IMR-90 (cell line): Measurements from ENCODE around the gene PPP1R13L. TPM values are rescaled to one million over a fixed set of nuclear protein-coding genes. Genes with fewer than 3 reads are reported as not detected.
"Not testable (repeated sequence)": the region's sequence is repeated elsewhere in the genome, so short reads cannot be mapped to it uniquely, and the experiment has no call there.

Source experiments
- ATAC-seq: fragments of 200-7000 bp; cut with Tn5 transposase; 2 replicates; pipeline ENCODE4 v1.9.1; 2020; ENCODE audit warnings: low read depth, mild to moderate bottlenecking, moderate library complexity
- BruUV-seq: library from RNA; stranded (reverse); fragments of 400-500 nt; replicated peaks from 2 replicates; lab custom pipeline; 2021; lab: Mats Ljungman, UMichigan
- CTCF ChIA-PET: fragments of 300-600 bp; formaldehyde crosslinking; extraction: SDS; loops from one replicate; lab custom pipeline; 2021; ENCODE audit warnings: antibody characterized with exemption; lab: Yijun Ruan, JAX
- POLR2A ChIA-PET: fragments of 300-600 bp; sonication (Branson Sonifier 250); formaldehyde crosslinking; loops from one replicate; lab custom pipeline; 2022; ENCODE audit warnings: antibody characterized with exemption; ENCODE audit not compliant: unreplicated experiment; lab: Charles Lee
- DNase-seq: peaks from one replicate; pipeline ENCODE4 v3.0.0; 2013
- H2AFZ ChIP-seq: replicated peaks from 2 replicates; pipeline ENCODE3; 2013; ENCODE audit warnings: low read length, mild to moderate bottlenecking; ENCODE audit not compliant: poor library complexity
- H2AK5ac ChIP-seq: 2 replicates; pipeline ENCODE4 v1.6.1; 2013; ENCODE audit warnings: low read depth, low read length, inconsistent platforms
- H2AK9ac ChIP-seq: replicated peaks from 2 replicates; pipeline ENCODE3; 2013; ENCODE audit warnings: mild to moderate bottlenecking, low read depth, low read length, moderate library complexity; ENCODE audit not compliant: poor library complexity
- H2BK120ac ChIP-seq: 2 replicates; pipeline ENCODE4 v1.6.1; 2013; ENCODE audit warnings: low read depth, low read length, inconsistent platforms
- H2BK15ac ChIP-seq: 3 replicates; pipeline ENCODE4 v1.6.1; 2013; ENCODE audit warnings: low read depth, low read length, inconsistent platforms
- H2BK20ac ChIP-seq: 2 replicates; pipeline ENCODE4 v1.6.1; 2013; ENCODE audit warnings: low read depth, mild to moderate bottlenecking, inconsistent platforms, low read length, moderate library complexity
- H2BK5ac ChIP-seq: 2 replicates; pipeline ENCODE4 v1.6.1; 2013; ENCODE audit warnings: mild to moderate bottlenecking, low read depth, low read length, inconsistent platforms; ENCODE audit not compliant: poor library complexity, severe bottlenecking
- H3K14ac ChIP-seq: replicated peaks from 2 replicates; pipeline ENCODE4 v1.6.1; 2013; ENCODE audit warnings: low read depth, low read length, inconsistent platforms
- H3K18ac ChIP-seq: 2 replicates; pipeline ENCODE4 v1.6.1; 2013; ENCODE audit warnings: low read depth, low read length, control low read depth
- H3K23ac ChIP-seq: 2 replicates; pipeline ENCODE4 v1.6.1; 2013; ENCODE audit warnings: low read depth, low read length, inconsistent platforms
- H3K27ac ChIP-seq: 2 replicates; pipeline ENCODE4 v1.5.1; 2013; ENCODE audit warnings: mild to moderate bottlenecking, control low read depth, low read length; ENCODE audit not compliant: insufficient read depth
- H3K27me3 ChIP-seq: 2 replicates; pipeline ENCODE4 v1.6.1; 2013; ENCODE audit warnings: low read length; ENCODE audit not compliant: control insufficient read depth, insufficient read depth
- H3K36me3 ChIP-seq: 2 replicates; pipeline ENCODE4 v1.6.1; 2013; ENCODE audit warnings: low read length, mixed read lengths; ENCODE audit not compliant: control insufficient read depth, insufficient read depth
- H3K4ac ChIP-seq: 2 replicates; pipeline ENCODE4 v1.6.1; 2013; ENCODE audit warnings: low read depth, low read length, inconsistent platforms
- H3K4me1 ChIP-seq: 2 replicates; pipeline ENCODE4 v1.6.1; 2013; ENCODE audit warnings: low read length, mixed read lengths; ENCODE audit not compliant: control insufficient read depth, insufficient read depth
- H3K4me2 ChIP-seq: 2 replicates; pipeline ENCODE4 v1.6.1; 2013; ENCODE audit warnings: low read depth, mild to moderate bottlenecking, control low read depth, low read length, moderate library complexity
- H3K4me3 ChIP-seq: 2 replicates; pipeline ENCODE4 v1.5.1; 2013; ENCODE audit warnings: low read depth, mild to moderate bottlenecking, control low read depth, low read length, moderate library complexity; ENCODE audit not compliant: insufficient read depth
- H3K56ac ChIP-seq: 2 replicates; pipeline ENCODE4 v1.6.1; 2013; ENCODE audit warnings: low read length, inconsistent platforms; ENCODE audit not compliant: insufficient read depth; ENCODE audit errors: extremely low read depth
- H3K79me1 ChIP-seq, 2 experiments: 2 replicates each; pipeline ENCODE4 v1.6.1; 2013; ENCODE audit warnings: low read length in 2 of 2, inconsistent platforms in 1 of 2, low read depth in 1 of 2
- H3K9ac ChIP-seq: 2 replicates; pipeline ENCODE4 v1.6.1; 2013; ENCODE audit warnings: low read depth, low read length, control low read depth
- H3K9me1 ChIP-seq: 2 replicates; pipeline ENCODE4 v1.6.1; 2013; ENCODE audit warnings: low read length, inconsistent platforms; ENCODE audit not compliant: insufficient read depth
- H3K9me3 ChIP-seq: 2 replicates; pipeline ENCODE4 v1.6.1; 2013; ENCODE audit warnings: low read length; ENCODE audit not compliant: control insufficient read depth, insufficient read depth
- H4K20me1 ChIP-seq: 2 replicates; pipeline ENCODE4 v1.6.1; 2013; ENCODE audit warnings: low read length, inconsistent platforms; ENCODE audit not compliant: insufficient read depth
- H4K5ac ChIP-seq: 2 replicates; pipeline ENCODE4 v1.6.1; 2013; ENCODE audit warnings: mild to moderate bottlenecking, low read depth, low read length, control low read depth
- H4K8ac ChIP-seq, 2 experiments: 2 replicates each; pipeline ENCODE4 v1.6.1; 2013; ENCODE audit warnings: low read depth in 2 of 2, low read length in 2 of 2, control low read depth in 1 of 2, inconsistent platforms in 1 of 2
- H4K91ac ChIP-seq: 2 replicates; pipeline ENCODE4 v1.6.1; 2013; ENCODE audit warnings: low read depth, low read length, inconsistent platforms; ENCODE audit not compliant: insufficient read depth
- ELK1 ChIP-seq: fragments of 150-350 bp; IDR thresholded peaks from 2 replicates; pipeline ENCODE4 v1.6.1; 2016; ENCODE audit warnings: low read depth, mild to moderate bottlenecking, low read length, moderate library complexity, borderline replicate concordance
- SMC3 ChIP-seq: fragments of 150-350 bp; IDR thresholded peaks from 2 replicates; pipeline ENCODE4 v1.6.1; 2016; ENCODE audit warnings: low read depth, mild to moderate bottlenecking, antibody characterized with exemption, low read length, moderate library complexity
- WGBS, 2 experiments: methylation state at CpG; one replicate each; pipeline versions ENCODE4 v1.1.5 to v1.1.7; 2013; ENCODE audit warnings: missing lambda C conversion rate in 2 of 2; ENCODE audit not compliant: insufficient read length in 1 of 2; ENCODE audit errors: extremely low coverage in 2 of 2; 5-methylcytosine and 5-hydroxymethylcytosine counted together
- dilution Hi-C: fragments of 300-500 bp; cut with HindIII; formaldehyde crosslinking; loops from one replicate; pipeline ENCODE4 v1.14.3; 2018; ENCODE audit warnings: low sequenced_read_pairs; ENCODE audit not compliant: unreplicated experiment
- in situ Hi-C: fragments of 300-500 bp; cut with MboI; formaldehyde crosslinking; loops from 3 replicates; pipeline ENCODE4 v1.14.3; 2019; ENCODE audit warnings: low sequenced_read_pairs, inconsistent platforms, mixed read lengths
- intact Hi-C: fragments of 100-400 bp; cut with micrococcal nuclease; formaldehyde crosslinking; loops from 2 replicates; pipeline ENCODE4 v1.10.0; 2022
- polyA plus RNA-seq, 3 experiments: library from polyadenylated mRNA; depleted of rRNA; stranded (reverse); fragments of >200 nt; gene quantifications; 2 replicates each; pipeline ENCODE4 v1.2.3, GENCODE V29; 2012; ENCODE audit warnings: low replicate concordance in 1 of 3
- total RNA-seq: library from RNA; depleted of rRNA; stranded (reverse); fragments of >200 nt; gene quantifications from 2 replicates; pipeline ENCODE4 v1.2.3, GENCODE V29; 2012

PPP1R13L gene
- total and polyA plus RNA-seq, 2 of the 4 experiments (the other 2 are of a cell fraction), result 3.0 to 13.3 TPM

DNA sequence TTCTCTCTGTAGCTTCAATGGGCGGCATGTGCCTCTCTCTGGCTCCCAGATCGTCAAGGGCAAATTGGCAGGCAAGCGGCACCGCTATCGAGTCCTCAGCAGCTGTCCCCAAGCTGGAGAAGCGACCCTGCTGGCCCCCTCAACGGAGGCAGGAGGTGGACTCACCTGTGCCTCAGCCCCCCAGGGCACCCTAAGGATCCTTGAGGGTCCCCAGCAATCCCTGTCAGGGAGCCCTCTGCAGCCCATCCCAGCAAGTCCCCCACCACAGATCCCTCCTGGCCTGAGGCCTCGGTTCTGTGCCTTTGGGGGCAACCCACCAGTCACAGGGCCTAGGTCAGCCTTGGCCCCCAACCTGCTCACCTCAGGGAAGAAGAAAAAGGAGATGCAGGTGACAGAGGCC lies 3.3 kb upstream of the PPP1R13L start (continued):
- TF ChIP-seq ELK1 (no peak), SMC3 (no peak)

GRCh38 chr19:45407585-45407984 lies 2.7 kb upstream of the PPP1R13L start:
- H3K9me1 ChIP-seq, H3K4ac ChIP-seq, H4K8ac ChIP-seq, H3K36me3 ChIP-seq, H3K9me3 ChIP-seq, H3K56ac ChIP-seq, H2BK120ac ChIP-seq, H3K23ac ChIP-seq, H3K4me3 ChIP-seq, ATAC-seq, H3K4me2 ChIP-seq, H4K91ac ChIP-seq, H3K27me3 ChIP-seq, in situ Hi-C loops, POLR2A ChIA-PET, H2BK5ac ChIP-seq, H2AK9ac ChIP-seq, H3K4me1 ChIP-seq, H3K9ac ChIP-seq, H4K20me1 ChIP-seq, H3K14ac ChIP-seq, H2BK20ac ChIP-seq, H2AK5ac ChIP-seq, H3K27ac ChIP-seq, H3K18ac ChIP-seq, DNase-seq, H4K5ac ChIP-seq, CTCF ChIA-PET, intact Hi-C loops, H2AFZ ChIP-seq, dilution Hi-C loops, H2BK15ac ChIP-seq: not testable (repeated sequence)
- peaks cover 10 to 54% of the 10 kb centered on the region in 2 experiments; a peak in 3 of 4 replicates for H3K79me1 ChIP-seq
- TSS peak; percentile 62 for BruUV-seq
- 100% methylated on average over 1 of the region's 5 CpGs; no CpG with 5 or more reads in 1 of the 2 experiments for WGBS, 2 experiments
